GM12891 (cell line): Measurements from ENCODE around the gene SYNE2.

Experiments
- POLR2A ChIP-seq: IDR thresholded peaks from 2 replicates; pipeline ENCODE4 v1.6.1; 2011; ENCODE audit warnings: low read depth, low read length, control low read depth
- TAF1 ChIP-seq: IDR thresholded peaks from 2 replicates; pipeline ENCODE4 v1.6.1; 2011; ENCODE audit warnings: low read depth, low read length, control low read depth

DNA sequence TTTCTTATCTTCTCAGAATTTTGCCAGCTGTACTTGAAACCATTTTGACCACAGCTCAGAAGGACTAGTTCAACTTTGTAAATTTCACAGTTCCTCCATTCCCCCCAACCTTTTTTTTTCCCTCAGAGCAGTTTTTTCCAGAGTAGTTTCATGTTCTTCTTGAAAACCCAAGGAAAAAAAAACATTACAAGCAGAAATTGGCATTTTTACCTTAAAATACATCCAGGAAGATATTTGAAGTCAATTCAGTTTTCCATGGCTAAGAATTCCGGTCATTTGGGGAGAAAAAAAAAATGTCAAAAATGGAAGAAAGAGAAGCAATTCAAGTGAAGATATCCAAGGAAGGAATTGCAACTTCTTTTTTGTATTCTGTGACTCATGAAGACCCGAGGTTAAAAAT is 39.5 kb downstream of the SYNE2 start:
- TF ChIP-seq TAF1: no peak
- TF ChIP-seq POLR2A: no peak
